Suprapubic skin (tissue), 4 donors: ENCODE results near the gene ACP7.

Source experiments
- CTCF ChIP-seq, 2 donors: fragments of 200-600 bp in 1 of 2; fragments of 450-650 bp in 1 of 2; sonication (generic) in 1 of 2; IDR thresholded peaks; one replicate each; pipeline ENCODE4 v1.5.1; 2016 to 2019; ENCODE audit warnings: antibody characterized with exemption in 2 of 2, mild to moderate bottlenecking in 1 of 2, moderate library complexity in 1 of 2
- EP300 ChIP-seq: sonication (generic); formaldehyde crosslinking; IDR thresholded peaks from one replicate; pipeline ENCODE4 v1.6.1; 2017; ENCODE audit warnings: antibody characterized with exemption
- POLR2A ChIP-seq, 2 donors: fragments of 450-650 bp; IDR thresholded peaks; one replicate each; pipeline ENCODE4 v1.6.1; 2017; ENCODE audit warnings: antibody characterized with exemption in 2 of 2, mild to moderate bottlenecking in 2 of 2, moderate library complexity in 2 of 2
- POLR2AphosphoS5 ChIP-seq, 3 donors: sonication (generic); formaldehyde crosslinking; IDR thresholded peaks; one replicate each; pipeline ENCODE4 v1.6.1; 2017; ENCODE audit warnings: antibody characterized with exemption in 3 of 3

DNA sequence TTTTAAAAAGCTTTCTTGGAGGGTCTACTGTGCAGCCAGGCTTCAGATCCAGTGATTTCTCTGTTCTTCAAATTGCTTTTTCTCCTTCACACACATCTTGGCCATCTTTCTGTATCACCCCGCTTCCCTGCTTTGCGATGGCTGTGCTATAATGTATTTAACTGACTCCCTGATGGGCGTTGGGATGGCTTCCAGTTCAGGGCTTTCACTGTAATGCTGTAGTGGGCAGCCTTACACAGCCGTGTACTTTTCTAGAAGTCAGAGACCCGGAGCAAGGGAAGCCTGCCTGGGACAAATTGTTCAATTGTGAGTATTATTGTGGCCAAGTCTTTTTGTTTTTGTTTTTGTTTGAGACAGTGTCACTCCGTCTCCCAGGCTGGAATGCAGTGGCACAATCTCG, 22.0 kb downstream of the ACP7 start:
- no peak for TF ChIP-seq CTCF (IDR thresholded peaks at IDR 0.05)
- no peak for TF ChIP-seq POLR2A (IDR thresholded peaks at IDR 0.05)
- TF ChIP-seq EP300 = no peak
- TF ChIP-seq POLR2AphosphoS5 (IDR thresholded peaks at IDR 0.05) = no peak
